Smooth muscle cell (in vitro differentiated cells): Measurements from ENCODE around the gene OR2F1. TPM values are rescaled to one million over a fixed set of nuclear protein-coding genes. Genes with fewer than 3 reads are reported as not detected.

Source experiments
- DNase-seq: peaks from one replicate; lab custom pipeline; 2025; ENCODE audit not compliant: unreplicated experiment; lab: John Stamatoyannopoulos, UW
- H2AFZ ChIP-seq: fragments of 200-600 bp; sonication (generic); 2 replicates; pipeline ENCODE4 v1.6.0; 2016; ENCODE audit warnings: antibody characterized with exemption, low read depth, mild to moderate bottlenecking
- H3F3A ChIP-seq: fragments of 200-600 bp; sonication (generic); 2 replicates; pipeline ENCODE4 v1.6.0; 2017; ENCODE audit warnings: antibody characterized with exemption, low read depth
- H3K27ac ChIP-seq: fragments of 200-600 bp; sonication (generic); 2 replicates; pipeline ENCODE4 v1.5.1; 2016; ENCODE audit warnings: low read depth, mild to moderate bottlenecking
- H3K27me3 ChIP-seq: fragments of 200-600 bp; sonication (generic); 2 replicates; pipeline ENCODE4 v1.6.1; 2016; ENCODE audit warnings: low read depth, mild to moderate bottlenecking
- H3K36me3 ChIP-seq: fragments of 200-600 bp; sonication (generic); 2 replicates; pipeline ENCODE4 v1.5.1; 2016; ENCODE audit warnings: low read depth
- H3K4me1 ChIP-seq: fragments of 200-600 bp; sonication (generic); 2 replicates; pipeline ENCODE4 v1.5.1; 2016; ENCODE audit warnings: low read depth
- H3K4me2 ChIP-seq: fragments of 200-600 bp; sonication (generic); 2 replicates; pipeline ENCODE4 v1.6.0; 2016; ENCODE audit warnings: mild to moderate bottlenecking
- H3K4me3 ChIP-seq: fragments of 200-600 bp; sonication (generic); 2 replicates; pipeline ENCODE4 v1.5.1; 2016; ENCODE audit warnings: mild to moderate bottlenecking
- H3K79me2 ChIP-seq: fragments of 200-600 bp; sonication (generic); 2 replicates; pipeline ENCODE4 v1.6.0; 2016; ENCODE audit warnings: low read depth, mild to moderate bottlenecking
- H3K9ac ChIP-seq: fragments of 200-600 bp; sonication (generic); 2 replicates; pipeline ENCODE4 v1.6.0; 2016; ENCODE audit warnings: low read depth
- H3K9me3 ChIP-seq: fragments of 200-600 bp; sonication (generic); replicated peaks from 2 replicates; pipeline ENCODE4 v1.5.1; 2016; ENCODE audit warnings: low read depth
- H4K20me1 ChIP-seq: fragments of 200-600 bp; sonication (generic); 2 replicates; pipeline ENCODE4 v1.6.0; 2016; ENCODE audit warnings: low read depth
- WGBS: methylation state at CpG from one replicate; pipeline ENCODE4 v1.1.7; 2016; ENCODE audit warnings: low lambda C conversion rate; 5-methylcytosine and 5-hydroxymethylcytosine counted together
- polyA plus RNA-seq: library from polyadenylated mRNA; unstranded; fragments of >200 nt; fragmentation: Nextera tagmentation; extraction: Ambion mirVana; gene quantifications from 2 replicates; pipeline ENCODE4 v1.2.1, GENCODE V29; 2016
- total RNA-seq: library from RNA; depleted of rRNA; stranded (reverse); fragments of >200 nt; gene quantifications from 2 replicates; pipeline ENCODE4 v1.2.3, GENCODE V29; 2014
- TF ChIP-seq, protein P1 (sequence below): fragments of 200-600 bp; sonication (generic); IDR thresholded peaks from 2 replicates; pipeline ENCODE4 v1.5.1; 2017; ENCODE audit warnings: borderline replicate concordance, mild to moderate bottlenecking, antibody characterized with exemption; ENCODE audit not compliant: insufficient read depth, poor library complexity, severe bottlenecking

OR2F1 gene
- total and polyA plus RNA-seq, 2 experiments from 2014 or later: not detected

DNA sequence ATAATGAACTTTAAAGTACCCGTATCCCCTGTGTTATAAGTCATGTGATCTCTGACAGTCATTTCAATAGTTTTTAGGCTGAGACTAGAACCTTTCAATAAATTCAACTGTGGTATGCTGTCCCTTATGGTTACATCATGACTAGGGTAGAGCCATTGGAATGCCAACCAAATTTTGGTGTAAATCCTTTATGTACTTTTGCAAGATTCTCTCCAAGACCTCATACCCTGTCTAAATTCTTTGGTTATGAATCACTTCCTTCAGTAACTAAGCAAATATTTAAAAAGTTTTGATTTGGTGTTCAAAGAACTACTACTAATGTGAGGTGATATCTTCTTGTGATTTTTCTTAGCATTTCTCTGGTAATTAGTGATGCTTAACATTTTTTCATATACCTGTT is 24.7 kb downstream of the OR2F1 start:
- Histone ChIP-seq H3K4me1 (no peaks in the 10 kb centered on the region), H3F3A (no peaks in the 10 kb centered on the region), H3K27ac (no peak overlapping the region), H4K20me1 (no peaks in the 10 kb centered on the region), H3K4me2 (no peak overlapping the region), H3K36me3 (no peaks in the 10 kb centered on the region), H3K79me2 (no peaks in the 10 kb centered on the region), H3K9ac (no peak overlapping the region), H3K27me3 (no peaks in the 10 kb centered on the region), H2AFZ (no peak overlapping the region), H3K9me3 (no peaks in the 10 kb centered on the region), H3K4me3 (no peak overlapping the region)
- DNase-seq: no peak
- TF ChIP-seq, protein P1, sequence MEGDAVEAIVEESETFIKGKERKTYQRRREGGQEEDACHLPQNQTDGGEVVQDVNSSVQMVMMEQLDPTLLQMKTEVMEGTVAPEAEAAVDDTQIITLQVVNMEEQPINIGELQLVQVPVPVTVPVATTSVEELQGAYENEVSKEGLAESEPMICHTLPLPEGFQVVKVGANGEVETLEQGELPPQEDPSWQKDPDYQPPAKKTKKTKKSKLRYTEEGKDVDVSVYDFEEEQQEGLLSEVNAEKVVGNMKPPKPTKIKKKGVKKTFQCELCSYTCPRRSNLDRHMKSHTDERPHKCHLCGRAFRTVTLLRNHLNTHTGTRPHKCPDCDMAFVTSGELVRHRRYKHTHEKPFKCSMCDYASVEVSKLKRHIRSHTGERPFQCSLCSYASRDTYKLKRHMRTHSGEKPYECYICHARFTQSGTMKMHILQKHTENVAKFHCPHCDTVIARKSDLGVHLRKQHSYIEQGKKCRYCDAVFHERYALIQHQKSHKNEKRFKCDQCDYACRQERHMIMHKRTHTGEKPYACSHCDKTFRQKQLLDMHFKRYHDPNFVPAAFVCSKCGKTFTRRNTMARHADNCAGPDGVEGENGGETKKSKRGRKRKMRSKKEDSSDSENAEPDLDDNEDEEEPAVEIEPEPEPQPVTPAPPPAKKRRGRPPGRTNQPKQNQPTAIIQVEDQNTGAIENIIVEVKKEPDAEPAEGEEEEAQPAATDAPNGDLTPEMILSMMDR: no peak
- 89% methylated on average over 1 of the region's 1 CpG for WGBS

DNA sequence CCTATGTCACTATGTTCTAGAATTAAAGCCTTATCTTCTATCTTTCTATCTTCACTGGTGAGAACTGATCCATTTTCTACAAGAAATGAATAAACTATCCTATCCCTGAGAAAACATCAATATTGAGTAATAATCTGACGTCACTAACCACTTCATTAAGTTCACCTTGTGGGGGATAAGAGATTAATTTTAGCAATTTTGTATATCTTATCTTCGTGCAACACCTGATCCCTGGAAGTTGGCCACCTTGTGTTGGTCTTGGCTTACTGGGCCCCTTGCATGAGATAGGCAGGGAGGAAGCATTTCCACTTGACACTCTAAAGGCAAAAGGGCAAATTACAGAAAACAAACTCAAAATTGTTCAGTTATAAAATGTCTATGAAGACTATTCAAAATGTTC is 25.4 kb downstream of the OR2F1 start:
- H3K27me3 ChIP-seq: no peaks in the 10 kb centered on the region
- no peaks in the 10 kb centered on the region for H3K36me3 ChIP-seq
- no peak overlapping the region for H2AFZ ChIP-seq
- no peaks in the 10 kb centered on the region for H3K9me3 ChIP-seq
- H3K9ac ChIP-seq: no peak overlapping the region
- H3K4me1 ChIP-seq: no peaks in the 10 kb centered on the region
- H3F3A ChIP-seq: no peaks in the 10 kb centered on the region
- no peak overlapping the region for H3K27ac ChIP-seq
- H3K4me2 ChIP-seq: no peak overlapping the region
- no peak for DNase-seq
- no peaks in the 10 kb centered on the region for H4K20me1 ChIP-seq
- WGBS: 92% methylated on average over 2 of the region's 2 CpGs
- no peak overlapping the region for H3K4me3 ChIP-seq
- no peaks in the 10 kb centered on the region for H3K79me2 ChIP-seq
- TF ChIP-seq, protein P1: no peak

DNA sequence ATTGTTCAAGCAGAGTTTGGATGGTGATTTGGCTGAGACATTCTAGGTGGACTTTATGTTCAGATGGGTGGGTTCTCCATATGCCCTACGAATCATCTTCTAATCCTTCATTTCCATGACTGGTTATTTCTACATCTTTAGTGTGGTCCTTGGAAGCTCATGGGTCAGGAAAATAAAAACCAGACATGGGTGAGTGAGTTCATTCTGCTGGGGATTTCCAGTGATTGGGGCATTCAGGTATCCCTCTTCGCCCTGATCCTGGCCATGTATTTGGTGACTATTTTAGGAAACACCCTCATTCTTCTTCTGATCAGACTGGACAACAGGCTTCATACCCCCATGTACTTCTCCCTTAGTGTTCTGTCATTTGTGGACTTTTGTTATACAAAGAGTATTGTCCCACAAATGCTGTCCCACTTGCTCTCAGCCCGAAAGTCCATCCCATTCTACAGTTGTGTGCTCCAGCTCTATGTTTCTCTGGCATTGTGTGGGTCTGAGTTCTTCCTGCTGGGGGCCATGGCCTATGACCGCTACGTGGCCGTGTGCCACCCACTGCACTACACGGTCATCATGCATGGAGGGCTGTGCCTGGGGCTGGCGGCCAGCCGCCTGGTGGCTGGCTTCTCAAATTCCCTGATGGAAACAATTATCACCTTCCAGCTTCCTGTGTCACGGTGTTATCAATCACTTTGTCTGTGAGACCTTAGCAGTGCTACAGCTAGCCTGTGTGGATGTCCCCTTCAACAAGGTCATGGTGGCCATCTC is 26.3 kb downstream of the OR2F1 start:
- Histone ChIP-seq H3K9ac (no peak overlapping the region), H3K4me2 (no peak overlapping the region), H3K27ac (no peak overlapping the region), H3K36me3 (no peaks in the 10 kb centered on the region), H2AFZ (no peak overlapping the region), H3K79me2 (no peaks in the 10 kb centered on the region), H3K27me3 (no peaks in the 10 kb centered on the region), H3K4me1 (no peaks in the 10 kb centered on the region), H4K20me1 (no peaks in the 10 kb centered on the region), H3F3A (no peaks in the 10 kb centered on the region), H3K9me3 (no peaks in the 10 kb centered on the region), H3K4me3 (no peak overlapping the region)
- WGBS: 92% methylated on average over 10 of the region's 10 CpGs
- no peak for DNase-seq
- TF ChIP-seq, protein P1: no peak

DNA sequence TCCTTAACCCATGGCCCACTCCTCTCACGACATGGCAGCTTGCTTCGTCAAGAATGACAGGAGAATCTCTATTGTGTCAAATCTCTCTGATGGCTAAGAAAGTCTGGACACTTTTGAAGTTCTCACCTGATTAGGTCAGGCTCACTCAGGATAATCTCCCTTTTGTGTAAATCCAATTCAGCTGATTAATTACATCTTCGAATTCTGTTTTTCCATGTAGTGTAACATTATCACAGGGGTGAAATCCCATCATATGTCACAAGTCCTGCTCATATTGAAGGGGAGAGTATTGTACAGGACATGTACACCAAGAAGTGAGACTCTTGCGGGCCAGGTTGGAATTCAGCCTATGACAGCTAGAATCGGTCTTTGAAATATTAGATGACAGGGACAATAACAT is 29.3 kb downstream of the OR2F1 start:
- Histone ChIP-seq H3K4me3 (no peak overlapping the region), H3K36me3 (no peaks in the 10 kb centered on the region), H3K9me3 (no peaks in the 10 kb centered on the region), H3K9ac (no peak overlapping the region), H4K20me1 (no peaks in the 10 kb centered on the region), H3K27ac (no peak overlapping the region), H3K27me3 (no peaks in the 10 kb centered on the region), H3K79me2 (no peaks in the 10 kb centered on the region), H3F3A (no peaks in the 10 kb centered on the region), H3K4me2 (no peak overlapping the region), H3K4me1 (no peaks in the 10 kb centered on the region), H2AFZ (no peak overlapping the region)
- WGBS: 93% methylated on average over 5 of the region's 5 CpGs
- TF ChIP-seq, protein P1: no peak
- no peak for DNase-seq
